Activated T-cell treated with anti-CD3 and anti-CD28 coated beads for 48 hours (primary cell): ENCODE data around the gene CAMKK1.

Experiments used
- DNase-seq: peaks from one replicate; pipeline ENCODE4 v3.0.0-alpha.2; 2020; ENCODE audit warnings: low read depth

Gene CAMKK1

DNA sequence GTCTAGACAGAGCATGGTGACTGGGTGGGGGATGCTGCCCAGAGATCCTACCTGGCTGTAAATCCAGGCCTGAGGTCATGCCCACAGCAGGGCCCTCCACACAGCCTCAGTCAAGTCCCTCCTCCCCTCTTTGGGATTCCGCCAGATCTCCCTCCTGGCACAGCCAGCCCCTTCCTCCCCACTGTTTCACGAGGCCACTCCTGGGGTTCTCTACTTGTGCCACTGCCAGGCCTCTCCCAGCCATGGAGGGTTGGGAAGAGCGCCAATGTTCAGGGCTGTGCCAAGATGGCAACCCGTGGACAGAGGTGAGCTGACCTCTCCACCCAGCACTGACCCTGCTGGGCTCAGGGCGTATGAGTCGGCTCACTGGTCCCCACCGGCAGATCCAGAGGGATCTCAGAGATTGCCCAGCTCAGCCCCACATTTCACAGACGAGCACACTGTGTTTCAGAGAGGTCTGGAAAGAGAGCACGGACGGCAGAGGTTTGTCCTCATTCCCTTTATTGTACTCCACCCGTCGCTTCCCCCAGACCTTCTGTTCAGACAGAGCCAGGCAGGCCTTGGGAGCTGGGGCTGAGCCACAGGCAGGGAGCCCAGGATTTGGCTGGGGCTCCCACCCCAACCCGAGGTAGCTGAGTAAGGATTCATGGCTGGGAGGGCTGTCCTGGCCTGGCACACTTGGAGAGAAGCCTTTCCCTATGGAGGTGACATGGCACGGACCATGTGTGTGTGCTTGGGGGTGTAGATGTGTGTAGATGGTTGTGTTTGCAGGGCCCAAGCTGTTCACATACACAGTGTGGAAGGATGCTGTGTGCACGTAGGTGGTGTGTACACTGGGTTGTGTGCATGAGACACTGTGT, 3.5 kb upstream of the CAMKK1 start:
- DNase-seq, result no peak

- no peak for DNase-seq
Observed at GRCh38 chr17:3895354-3895753, 2.5 kb upstream of the CAMKK1 start.

GRCh38 chr17:3894911-3895343, 2.1 kb upstream of the CAMKK1 start:
- DNase-seq, result no peak

GRCh38 chr17:3894188-3894587, 1.3 kb upstream of the CAMKK1 start:
- no peak for DNase-seq

- DNase-seq, result no peak
Observed at GRCh38 chr17:3893720-3894116, 865 bp upstream of the CAMKK1 start.

- peak; percentile 55 for DNase-seq
Observed at GRCh38 chr17:3892095-3892998, 506 bp downstream of the CAMKK1 start.

DNA sequence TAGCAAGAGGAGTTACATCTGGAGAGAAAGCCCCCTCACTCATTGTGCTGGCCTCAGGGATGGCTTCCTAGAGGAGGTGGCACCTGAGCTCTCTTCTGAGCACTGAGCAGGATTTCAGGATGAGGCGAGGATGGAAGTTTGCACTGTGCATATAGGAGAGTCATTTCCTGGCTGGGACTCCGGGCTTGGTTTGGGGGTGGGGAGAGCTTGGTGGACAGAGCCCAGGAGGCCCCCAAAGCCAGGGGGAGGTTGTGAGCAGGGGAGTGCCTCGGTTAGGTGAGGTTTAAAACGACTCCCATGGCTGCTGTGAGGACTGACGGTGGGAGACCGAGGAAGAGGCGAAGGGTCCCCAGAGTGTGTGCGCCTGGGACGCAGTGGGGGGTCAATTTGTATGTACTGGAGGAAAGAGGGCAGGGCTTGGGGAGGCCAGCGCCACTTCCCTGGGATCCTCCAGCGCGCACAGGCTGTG, 1.2 kb downstream of the CAMKK1 start:
- DNase-seq, result no peak

- DNase-seq, result no peak
Observed at GRCh38 chr17:3890878-3891219, 2.0 kb downstream of the CAMKK1 start.

- DNase-seq, result peak; percentile 40
Observed at GRCh38 chr17:3890082-3890877, 2.6 kb downstream of the CAMKK1 start.

- no peak for DNase-seq
Observed at GRCh38 chr17:3889325-3890012, 3.4 kb downstream of the CAMKK1 start.

DNA sequence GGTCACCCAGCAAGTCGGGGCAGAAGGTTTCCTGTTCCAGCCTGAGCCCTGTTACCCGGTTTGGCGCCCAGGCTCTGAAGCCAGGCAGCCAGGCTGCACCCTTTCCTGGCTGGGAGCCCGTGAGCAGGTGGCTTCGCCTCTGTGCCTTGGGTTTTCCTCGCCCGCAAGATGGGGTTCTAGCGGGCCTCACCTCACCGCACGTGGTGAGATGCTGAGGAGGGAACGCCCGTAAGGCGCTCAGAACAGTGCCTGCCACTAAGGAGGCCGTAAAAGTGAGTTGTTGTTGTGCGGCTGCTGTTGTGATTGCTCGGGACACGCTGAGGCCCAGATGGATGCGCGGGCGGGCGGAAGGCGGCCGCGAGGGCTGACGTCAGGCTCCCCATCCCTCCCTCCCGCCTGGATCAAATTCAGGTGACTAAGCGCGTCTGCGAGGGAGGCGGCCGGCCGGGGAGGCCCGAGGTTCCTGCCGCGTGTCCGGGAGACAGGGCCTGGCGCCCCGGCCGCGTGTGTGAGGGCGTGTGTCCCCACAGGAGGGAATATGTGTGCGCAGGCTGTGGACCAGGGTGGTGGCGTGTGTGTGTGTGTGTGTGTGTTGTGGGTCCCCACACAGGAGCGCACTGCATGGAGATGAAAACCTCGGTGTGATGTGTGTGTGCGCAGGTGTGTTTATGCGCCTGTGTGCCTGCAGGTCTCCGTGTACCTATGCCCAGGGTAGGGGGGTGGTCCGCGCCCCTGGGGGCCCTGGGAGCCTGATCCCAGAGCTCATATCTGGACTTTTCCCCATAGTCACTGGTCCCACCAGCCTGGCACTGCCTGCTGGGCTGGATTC, 4.3 kb downstream of the CAMKK1 start:
- DNase-seq, result no peak

- DNase-seq, result no peak
Observed at GRCh38 chr17:3887804-3888203, 5.0 kb downstream of the CAMKK1 start.

- no peak for DNase-seq
Observed at GRCh38 chr17:3887394-3887793, 5.5 kb downstream of the CAMKK1 start.

DNA sequence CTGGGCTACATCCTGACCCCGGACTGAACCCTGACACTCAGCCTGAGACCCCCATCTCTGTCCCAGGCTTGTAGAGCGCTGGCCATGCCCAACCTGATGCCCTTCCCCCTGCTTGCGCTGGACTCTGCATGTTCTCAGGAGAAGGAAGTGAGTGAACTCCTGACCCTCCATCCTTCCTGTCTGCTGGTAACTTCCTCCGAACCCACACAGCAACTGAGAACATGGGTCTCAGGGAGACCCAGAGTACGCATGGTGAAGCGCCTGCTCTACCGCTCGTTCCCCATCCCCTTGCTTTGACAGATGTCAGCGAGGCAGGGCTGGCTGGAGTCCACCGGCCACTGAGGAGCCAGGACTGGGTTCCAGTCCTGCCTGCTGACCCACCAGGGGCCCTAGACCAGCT, 6.1 kb downstream of the CAMKK1 start:
- no peak for DNase-seq

GRCh38 chr17:3885970-3886369, 6.9 kb downstream of the CAMKK1 start:
- DNase-seq, result no peak

DNA sequence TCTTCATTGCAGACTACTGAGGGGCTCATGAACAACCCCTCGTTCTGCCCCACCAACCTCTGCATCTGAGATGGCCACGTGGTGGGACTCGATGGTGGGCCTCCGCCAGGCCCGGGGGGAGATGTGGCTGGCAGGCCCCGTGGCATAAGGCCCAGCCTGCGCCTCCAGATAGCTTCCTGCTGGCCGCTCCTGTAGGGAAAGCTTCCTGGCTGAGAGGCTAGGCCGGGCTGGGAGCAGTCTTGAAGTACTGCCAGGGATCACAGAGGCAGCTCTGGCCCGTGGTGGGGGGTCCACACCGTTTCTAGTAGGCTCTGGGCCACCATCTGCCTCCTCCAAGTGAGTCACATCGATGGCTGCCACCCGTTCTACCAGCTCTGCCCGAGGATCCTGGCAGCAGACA, 7.6 kb downstream of the CAMKK1 start:
- no peak for DNase-seq

- no peak for DNase-seq
Observed at GRCh38 chr17:3884188-3884587, 8.7 kb downstream of the CAMKK1 start.

DNA sequence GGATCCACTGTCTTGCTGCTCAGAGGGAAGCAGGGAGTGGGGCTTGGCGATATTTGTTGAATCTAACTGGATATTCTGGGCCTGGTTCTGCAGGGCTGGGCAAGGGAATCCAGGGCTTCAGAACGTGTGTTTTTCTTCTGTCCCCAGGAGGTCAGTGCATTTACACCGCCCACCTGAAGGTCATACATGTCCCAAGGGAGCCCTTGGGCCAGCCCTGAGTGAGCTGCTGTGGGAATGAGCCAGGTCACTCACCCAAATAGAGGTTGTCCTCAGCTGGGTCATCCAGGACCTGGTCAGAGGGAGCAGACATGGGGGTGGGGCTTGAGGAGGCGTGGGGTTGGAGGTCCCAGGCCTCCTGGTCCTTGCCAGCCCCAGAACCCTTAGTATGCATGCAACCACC, 10.6 kb downstream of the CAMKK1 start:
- DNase-seq, result no peak

DNA sequence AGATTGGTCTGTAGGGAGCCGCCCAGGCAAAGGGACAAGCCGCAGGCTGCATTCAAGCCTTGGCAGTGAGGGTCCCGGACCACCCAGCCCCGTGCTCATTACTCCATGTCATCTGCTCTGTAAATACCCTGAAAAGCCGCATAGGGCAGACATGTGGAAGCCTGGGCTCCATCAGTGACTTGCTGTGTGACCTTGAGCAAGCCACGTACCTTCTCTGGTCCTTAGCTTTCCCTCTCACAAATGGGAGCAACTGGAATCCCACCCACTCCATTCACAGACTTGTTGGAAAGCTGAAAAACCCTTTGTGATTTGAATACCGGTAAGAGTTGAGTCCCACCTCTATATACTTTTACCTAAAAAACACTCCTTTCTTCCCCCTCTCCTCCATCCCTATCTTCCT, 11.9 kb downstream of the CAMKK1 start:
- DNase-seq, result no peak

DNA sequence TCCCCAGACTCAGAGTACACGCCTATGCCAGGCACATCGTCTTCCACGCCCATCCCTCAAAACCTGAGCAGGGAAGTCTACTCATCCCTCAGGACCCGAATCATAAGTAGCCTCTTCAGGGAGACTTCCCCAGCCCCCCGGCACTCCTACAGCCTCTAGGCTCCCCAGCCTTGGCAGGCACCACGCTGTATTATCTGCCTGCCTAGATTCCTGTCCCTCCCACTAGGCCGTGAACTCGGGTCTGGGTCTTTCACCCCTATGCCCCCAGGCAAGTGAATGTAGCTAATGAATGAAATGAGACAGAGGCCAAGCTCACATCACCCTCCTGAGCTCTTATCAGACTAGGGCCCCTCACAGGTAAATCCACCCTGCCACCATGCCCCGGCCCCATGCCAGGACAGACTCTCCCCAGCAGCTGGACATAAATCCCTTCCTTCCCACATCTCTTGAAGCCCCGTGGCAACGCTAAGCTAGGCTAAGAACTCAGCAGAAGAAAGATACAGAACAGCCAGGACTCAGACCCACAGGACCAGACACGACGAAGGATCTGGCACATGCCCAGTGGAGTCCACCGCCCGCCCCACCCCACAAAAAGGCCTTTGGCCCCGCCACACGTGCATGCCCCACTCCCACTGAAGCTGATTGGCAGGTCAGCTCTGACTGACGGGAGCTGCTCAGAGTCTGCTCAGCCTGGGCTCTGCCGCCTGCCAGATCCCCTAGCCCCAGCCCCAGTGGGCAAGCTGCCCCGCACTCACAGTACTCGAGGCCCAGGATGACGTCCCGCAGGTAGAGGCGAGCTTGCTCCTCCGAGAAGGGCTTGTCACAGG, 13.0 kb downstream of the CAMKK1 start:
- DNase-seq, result no peak
